HepG2 (cell line): ENCODE data around the gene PRKN. TPM values are rescaled to one million over a fixed set of nuclear protein-coding genes. Genes with fewer than 3 reads are reported as not detected.

Experiments
- ATAC-seq: fragments of 200-7000 bp; cut with Tn5 transposase; 3 replicates; pipeline ENCODE4 v1.9.1; 2020; ENCODE audit warnings: mild to moderate bottlenecking, moderate library complexity
- BruUV-seq: library from RNA; stranded (reverse); fragments of 400-500 nt; replicated peaks from 2 replicates; lab custom pipeline; 2021; lab: Mats Ljungman, UMichigan
- CTCF ChIA-PET: fragments of 300-600 bp; formaldehyde crosslinking; extraction: SDS; loops from one replicate; lab custom pipeline; 2021; ENCODE audit warnings: low total read pairs, inconsistent platforms, low intra/inter-chr PET ratio; lab: Yijun Ruan, JAX
- POLR2A ChIA-PET: fragments of 350-600 bp; sonication (Branson Sonifier 250); formaldehyde crosslinking; loops from one replicate; lab custom pipeline; 2020; ENCODE audit warnings: antibody characterized with exemption, inconsistent platforms; lab: Yijun Ruan, JAX
- DNase-seq: peaks from one replicate; pipeline ENCODE4 v3.0.0-alpha.2; 2015; ENCODE audit warnings: low spot score
- FAIRE-seq: peaks from 3 replicates; lab custom pipeline; 2011; peaks lifted over from hg19 to GRCh38; lab: Jason Lieb, UNC
- H2AFZ ChIP-seq: one replicate; pipeline ENCODE4 v1.6.1; 2011; ENCODE audit warnings: low read length, inconsistent platforms
- H3K27ac ChIP-seq: fragments of 300-600 bp; 3 replicates; pipeline ENCODE4 v1.8.0; 2011; ENCODE audit warnings: mixed run types, mild to moderate bottlenecking, mixed read lengths, low read length, inconsistent platforms; ENCODE audit not compliant: insufficient read depth; ENCODE audit errors: extremely low read length
- H3K27me3 ChIP-seq, 2 experiments: fragments of 200-600 bp in 1 of 2; 2 replicates in 1 of 2; 3 replicates in 1 of 2; pipeline versions ENCODE4 v1.6.0 to v1.8.0; 2011; ENCODE audit warnings: low read length in 2 of 2, mild to moderate bottlenecking in 2 of 2, moderate library complexity in 2 of 2, inconsistent platforms in 1 of 2; ENCODE audit not compliant: insufficient read depth in 2 of 2, control insufficient read depth in 1 of 2
- H3K36me3 ChIP-seq, 2 experiments: fragments of 200-600 bp in 1 of 2; replicated peaks in 1 of 2; 2 replicates in 1 of 2; 3 replicates in 1 of 2; pipeline versions ENCODE4 v1.5.1 to v1.8.0; 2011; ENCODE audit warnings: low read length in 2 of 2, inconsistent platforms in 1 of 2; ENCODE audit not compliant: insufficient read depth in 2 of 2, control insufficient read depth in 1 of 2
- H3K4me1 ChIP-seq: 2 replicates; pipeline ENCODE4 v1.5.1; 2012; ENCODE audit warnings: low read length, inconsistent platforms; ENCODE audit not compliant: insufficient read depth
- H3K4me2 ChIP-seq: 2 replicates; pipeline ENCODE4 v1.6.0; 2011; ENCODE audit warnings: low read depth, low read length, inconsistent platforms
- H3K4me3 ChIP-seq, 3 experiments: fragments of 200-600 bp in 1 of 3; sonication (generic), shearing (Covaris generic) in 1 of 3; replicated peaks in 1 of 3; 2 replicates each; pipeline ENCODE4 v1.5.1; 2011 to 2016; ENCODE audit warnings: low read length in 3 of 3, inconsistent platforms in 2 of 3, low read depth in 2 of 3, mild to moderate bottlenecking in 2 of 3, control low read depth in 1 of 3, mixed read lengths in 1 of 3; ENCODE audit not compliant: insufficient read depth in 1 of 3
- H3K79me2 ChIP-seq: one replicate; pipeline ENCODE4 v1.6.1; 2011; ENCODE audit warnings: low read length, inconsistent platforms; ENCODE audit not compliant: insufficient read depth
- H3K9ac ChIP-seq: 2 replicates; pipeline ENCODE4 v1.6.0; 2011; ENCODE audit warnings: mild to moderate bottlenecking, low read depth, low read length, inconsistent platforms; ENCODE audit not compliant: insufficient read depth
- H3K9me3 ChIP-seq: 2 replicates; pipeline ENCODE4 v1.5.1; 2012; ENCODE audit warnings: mild to moderate bottlenecking, low read length
- H4K20me1 ChIP-seq: 2 replicates; pipeline ENCODE4 v1.6.0; 2011; ENCODE audit warnings: inconsistent platforms, mild to moderate bottlenecking, low read length, moderate library complexity; ENCODE audit not compliant: insufficient read depth
- CEBPB ChIP-seq: IDR thresholded peaks from 2 replicates; pipeline ENCODE4 v1.6.1; 2011; ENCODE audit warnings: low read depth, low read length, improper control_type of control experiment, borderline replicate concordance
- HNRNPK ChIP-seq: fragments of 200-400 bp; formaldehyde crosslinking; IDR thresholded peaks from 2 replicates; pipeline ENCODE4 v1.6.1; 2018; ENCODE audit warnings: low read length, low read depth, moderate library complexity, mild to moderate bottlenecking; ENCODE audit not compliant: poor library complexity, severe bottlenecking
- TBP ChIP-seq: sonication (generic); formaldehyde crosslinking; IDR thresholded peaks from 2 replicates; pipeline ENCODE4 v1.5.0; 2020; ENCODE audit warnings: missing genetic modification reagents
- ZMYM2 ChIP-seq: sonication (generic); formaldehyde crosslinking; IDR thresholded peaks from 2 replicates; pipeline ENCODE4 v1.8.0; 2022; ENCODE audit warnings: mild to moderate bottlenecking, missing genetic modification reagents
- ZNF160 ChIP-seq: sonication (generic); formaldehyde crosslinking; IDR thresholded peaks from 2 replicates; pipeline ENCODE4 v1.8.0; 2022; ENCODE audit warnings: mild to moderate bottlenecking, inconsistent platforms, missing genetic modification reagents
- ZNF841 ChIP-seq: sonication (generic); formaldehyde crosslinking; IDR thresholded peaks from 2 replicates; pipeline ENCODE4 v1.8.1; 2023; ENCODE audit warnings: missing genetic modification reagents, borderline replicate concordance
- WGBS: methylation state at CpG from one replicate; pipeline ENCODE4 v1.1.6; 2017; ENCODE audit warnings: low lambda C conversion rate; 5-methylcytosine and 5-hydroxymethylcytosine counted together
- in situ Hi-C: cut with HindIII; loops from 2 replicates; pipeline ENCODE4 v1.10.0; 2017; ENCODE audit warnings: low pct_unique_long_range_greater_than_20kb; ENCODE audit not compliant: extremely low pct_ligation_motif_present
- intact Hi-C: fragments of 100-400 bp; cut with micrococcal nuclease; formaldehyde crosslinking; loops from one replicate; pipeline ENCODE4 v1.10.0; 2022; ENCODE audit not compliant: unreplicated experiment
- polyA plus RNA-seq, 8 experiments: library from polyadenylated mRNA; depleted of rRNA in 3 of 8; stranded (reverse) in 7 of 8; unstranded in 1 of 8; fragments of >200 nt; fragmentation: Illumina TruSeq in 4 of 8; extraction: Trizol in 4 of 8; gene quantifications; 2 replicates each; pipeline versions ENCODE4 v1.2.1 to v1.2.3, GENCODE V29; 2011 to 2016; ENCODE audit warnings: low read depth in 4 of 8, missing spikeins in 1 of 8, mixed read lengths in 1 of 8; ENCODE audit not compliant: insufficient read depth in 1 of 8
- total RNA-seq, 5 experiments: library from RNA; depleted of rRNA; stranded (reverse); fragments of >200 nt; fragmentation: Illumina TruSeq; extraction: Trizol; gene quantifications; 2 replicates each; pipeline ENCODE4 v1.2.3, GENCODE V29; 2016; ENCODE audit warnings: low read depth in 1 of 5
- TF ChIP-seq, protein P1 (sequence below): fragments of 450-650 bp; IDR thresholded peaks from 2 replicates; pipeline ENCODE4 v1.6.1; 2017

Gene PRKN
- total and polyA plus RNA-seq, 2 of the 13 experiments (the other 11 are each of a cell fraction or from before 2014, with no cell fraction given): 0.31 to 0.44 TPM

DNA sequence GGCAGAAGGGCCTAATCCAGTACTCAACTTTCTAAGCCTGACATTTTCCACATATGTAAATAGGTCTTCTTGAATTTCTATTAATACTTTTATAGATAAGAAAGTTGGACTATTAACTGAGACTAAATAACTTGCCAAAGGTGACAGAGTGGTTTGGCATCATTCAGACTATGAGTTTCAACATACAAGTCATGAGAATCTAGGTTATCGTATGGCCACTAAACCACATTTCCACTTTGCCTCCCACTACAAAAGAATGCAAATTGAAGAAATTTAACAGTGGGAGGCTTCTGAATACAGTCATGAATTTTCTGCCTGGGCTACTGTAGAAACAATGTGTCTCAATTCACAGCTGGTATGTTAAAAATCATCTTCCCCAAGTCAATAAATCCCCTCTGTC, 922.7 kb downstream of the PRKN start:
- no peaks in the 10 kb centered on the region for H4K20me1 ChIP-seq
- ATAC-seq (no peak), FAIRE-seq (no peak), DNase-seq (no peak)
- H3K36me3 ChIP-seq: no peaks in the 10 kb centered on the region
- no peaks in the 10 kb centered on the region for H3K4me1 ChIP-seq
- CTCF ChIA-PET: no interaction called here
- H3K27ac ChIP-seq: no peak overlapping the region
- POLR2A ChIA-PET: no interaction called here
- no peak overlapping the region for H3K4me3 ChIP-seq
- no peaks in the 10 kb centered on the region for H3K79me2 ChIP-seq
- TF ChIP-seq ZNF841 (CRISPR knock-in tag): no peak
- WGBS: 100% methylated on average over 1 of the region's 1 CpG
- intact Hi-C loops: no loop called here
- in situ Hi-C loops: no loop called here
- BruUV-seq: no TSS peak
- H3K9me3 ChIP-seq: no peaks in the 10 kb centered on the region
- no peak overlapping the region for H3K4me2 ChIP-seq
- no peak overlapping the region for H2AFZ ChIP-seq
- H3K9ac ChIP-seq: no peak overlapping the region
- no peaks in the 10 kb centered on the region for H3K27me3 ChIP-seq

DNA sequence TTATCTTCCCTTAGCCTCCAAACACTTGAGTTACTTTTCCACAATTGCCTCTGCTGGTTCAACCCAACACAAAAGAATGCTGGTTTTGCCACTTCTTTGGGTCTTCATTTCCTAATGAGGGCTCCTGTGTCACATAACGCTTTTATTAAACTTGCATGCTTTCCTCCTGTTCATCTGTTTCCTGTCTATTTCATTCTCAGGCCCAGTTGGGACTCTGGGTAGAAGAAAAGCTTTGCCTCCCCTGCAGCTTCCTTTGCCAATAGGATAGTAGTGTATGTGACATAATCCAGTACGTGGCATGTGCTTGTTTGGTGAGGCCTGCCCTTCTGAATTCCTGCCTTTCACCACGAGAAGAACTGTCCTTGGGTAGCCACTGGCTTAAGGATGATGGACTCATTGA, 924.4 kb downstream of the PRKN start:
- H3K27ac ChIP-seq: no peak overlapping the region
- H2AFZ ChIP-seq: no peak overlapping the region
- no peak overlapping the region for H3K4me2 ChIP-seq
- ChIA-PET CTCF (no interaction called here), POLR2A (no interaction called here)
- H3K9me3 ChIP-seq: no peaks in the 10 kb centered on the region
- 0% methylated on average over 3 of the region's 3 CpGs for WGBS
- TF ChIP-seq CEBPB (no peak), TBP (CRISPR knock-in tag) (no peak), ZNF160 (CRISPR knock-in tag) (no peak), ZMYM2 (CRISPR knock-in tag) (no peak), HNRNPK (no peak)
- TF ChIP-seq, protein P1, sequence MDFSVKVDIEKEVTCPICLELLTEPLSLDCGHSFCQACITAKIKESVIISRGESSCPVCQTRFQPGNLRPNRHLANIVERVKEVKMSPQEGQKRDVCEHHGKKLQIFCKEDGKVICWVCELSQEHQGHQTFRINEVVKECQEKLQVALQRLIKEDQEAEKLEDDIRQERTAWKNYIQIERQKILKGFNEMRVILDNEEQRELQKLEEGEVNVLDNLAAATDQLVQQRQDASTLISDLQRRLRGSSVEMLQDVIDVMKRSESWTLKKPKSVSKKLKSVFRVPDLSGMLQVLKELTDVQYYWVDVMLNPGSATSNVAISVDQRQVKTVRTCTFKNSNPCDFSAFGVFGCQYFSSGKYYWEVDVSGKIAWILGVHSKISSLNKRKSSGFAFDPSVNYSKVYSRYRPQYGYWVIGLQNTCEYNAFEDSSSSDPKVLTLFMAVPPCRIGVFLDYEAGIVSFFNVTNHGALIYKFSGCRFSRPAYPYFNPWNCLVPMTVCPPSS: no peak
- TF ChIP-seq, all 625 proteins: peak for 0
- Histone ChIP-seq H3K9ac (no peak overlapping the region), H3K27me3 (no peaks in the 10 kb centered on the region), H3K36me3 (no peaks in the 10 kb centered on the region), H3K4me1 (no peaks in the 10 kb centered on the region), H3K79me2 (no peaks in the 10 kb centered on the region), H4K20me1 (no peaks in the 10 kb centered on the region), H3K4me3 (no peak overlapping the region)
- intact Hi-C loops: no loop called here
- no peak for DNase-seq
- in situ Hi-C loops: no loop called here
- BruUV-seq: no TSS peak
- no peak for ATAC-seq
- FAIRE-seq: no peak
